Measurements from ENCODE around the gene NUP188. TPM values are rescaled to one million over a fixed set of nuclear protein-coding genes. Genes with fewer than 3 reads are reported as not detected.

NUP188 gene
- total RNA-seq, 3 donors from 2014 or later (not counting 1 experiment from before 2014, with no cell fraction given) = 53.9 to 66.4 (median 58.3) TPM

GRCh38 chr9:128899566-128900322, 47.8 kb upstream of the NUP188 start:
- ATAC-seq (peak in 2 of 3 donors; percentile 8 to 22), DNase-seq (peak in 1 of 2 donors; percentile 53)
- no peaks in the 10 kb centered on the region for H3K9me3 Mint-ChIP-seq
- Histone ChIP-seq H3K36me3 (ENCODE audit: control insufficient read depth, insufficient read depth, low read length) (peaks cover 13% of the 10 kb centered on the region), H3K27me3 (ENCODE audit: control insufficient read depth, insufficient read depth, low read length) (no peaks in the 10 kb centered on the region), H3K9me3 (ENCODE audit: control insufficient read depth, insufficient read depth, low read length) (no peaks in the 10 kb centered on the region), H3K4me3 (ENCODE audit: low read length) (no peak overlapping the region), H3K4me1 (ENCODE audit: control insufficient read depth, insufficient read depth, low read length) (peaks cover 89% of the 10 kb centered on the region), H3K27ac (ENCODE audit: low read length) (peak overlapping the region; percentile 84)
- no peaks in the 10 kb centered on the region for H3K27me3 Mint-ChIP-seq (ENCODE audit: low read depth in 2 of 2)
- TF ChIP-seq CTCF (IDR thresholded peaks at IDR 0.05) = no peak
- intact Hi-C loops (cut with micrococcal nuclease) = no loop called here
- peak overlapping the region; percentile 87 to 95 for H3K27ac Mint-ChIP-seq
- WGBS (ENCODE audit: insufficient coverage) = 13% methylated on average over 6 of the region's 8 CpGs
- H3K36me3 Mint-ChIP-seq = no peaks in the 10 kb centered on the region
- H3K4me1 Mint-ChIP-seq = peaks cover 55 to 84% of the 10 kb centered on the region in 2 donors
- peak overlapping the region; percentile 80 for H3K4me3 Mint-ChIP-seq

GRCh38 chr9:128901379-128901778, 46.1 kb upstream of the NUP188 start:
- no peaks in the 10 kb centered on the region for H3K9me3 Mint-ChIP-seq
- no peaks in the 10 kb centered on the region for H3K9me3 ChIP-seq (ENCODE audit: control insufficient read depth, insufficient read depth, low read length)
- H3K36me3 ChIP-seq (ENCODE audit: control insufficient read depth, insufficient read depth, low read length) = peaks cover 10% of the 10 kb centered on the region
- H3K4me1 Mint-ChIP-seq = peaks cover 44 to 78% of the 10 kb centered on the region in 2 donors
- H3K27me3 ChIP-seq (ENCODE audit: control insufficient read depth, insufficient read depth, low read length) = no peaks in the 10 kb centered on the region
- DNase-seq (no peak), ATAC-seq (no peak)
- H3K27ac Mint-ChIP-seq = peak overlapping the region; percentile 87 to 95
- no peak for TF ChIP-seq CTCF (IDR thresholded peaks at IDR 0.05)
- intact Hi-C loops (cut with micrococcal nuclease) = no loop called here
- H3K4me3 Mint-ChIP-seq = peak overlapping the region; percentile 9
- WGBS (ENCODE audit: insufficient coverage) = 77% methylated on average over 6 of the region's 7 CpGs
- peak overlapping the region; percentile 84 for H3K27ac ChIP-seq (ENCODE audit: low read length)
- H3K4me3 ChIP-seq (ENCODE audit: low read length) = no peak overlapping the region
- H3K27me3 Mint-ChIP-seq (ENCODE audit: low read depth in 2 of 2) = no peaks in the 10 kb centered on the region
- H3K36me3 Mint-ChIP-seq = no peaks in the 10 kb centered on the region
- H3K4me1 ChIP-seq (ENCODE audit: control insufficient read depth, insufficient read depth, low read length) = peaks cover 90% of the 10 kb centered on the region

- no peaks in the 10 kb centered on the region for H3K9me3 Mint-ChIP-seq
- H3K27ac Mint-ChIP-seq = peak overlapping the region; percentile 87 to 95
- H3K4me1 Mint-ChIP-seq = peaks cover 44 to 78% of the 10 kb centered on the region in 2 donors
- Histone ChIP-seq H3K27me3 (ENCODE audit: control insufficient read depth, insufficient read depth, low read length) (no peaks in the 10 kb centered on the region), H3K4me1 (ENCODE audit: control insufficient read depth, insufficient read depth, low read length) (peaks cover 86% of the 10 kb centered on the region), H3K36me3 (ENCODE audit: control insufficient read depth, insufficient read depth, low read length) (peaks cover 10% of the 10 kb centered on the region), H3K4me3 (ENCODE audit: low read length) (no peak overlapping the region), H3K9me3 (ENCODE audit: control insufficient read depth, insufficient read depth, low read length) (no peaks in the 10 kb centered on the region), H3K27ac (ENCODE audit: low read length) (peak overlapping the region; percentile 84)
- DNase-seq (no peak), ATAC-seq (peak; percentile 2 to 6 (median 6))
- peak overlapping the region; percentile 83 for H3K4me3 Mint-ChIP-seq
- intact Hi-C loops (cut with micrococcal nuclease) = loop anchor here (1.0 kb wide), 2 partner anchors 10 to 20 kb away; partner anchors contain the start of gene LRRC8A
- TF ChIP-seq CTCF (IDR thresholded peaks at IDR 0.05) = no peak
- H3K27me3 Mint-ChIP-seq (ENCODE audit: low read depth in 2 of 2) = no peaks in the 10 kb centered on the region
- H3K36me3 Mint-ChIP-seq = no peaks in the 10 kb centered on the region
- WGBS (ENCODE audit: insufficient coverage) = 66% methylated on average over 5 of the region's 5 CpGs
Measured at GRCh38 chr9:128901822-128902221, 45.7 kb upstream of the NUP188 start.

Measured in natural killer cell (primary cell).